Testis (tissue), 3 donors: Measurements from ENCODE around the gene INSR. TPM values are rescaled to one million over a fixed set of nuclear protein-coding genes. Genes with fewer than 3 reads are reported as not detected.
A peak's percentile ranks its signal among the peaks of the same experiment; 100 is the strongest.

ENCODE experiments used
- DNase-seq: peaks from one replicate; pipeline ENCODE4 v3.0.0-alpha.2; 2019
- H3K27ac ChIP-seq, 2 donors: fragments of 200-600 bp; sonication (generic); one replicate each; pipeline ENCODE4 v1.5.1; 2019
- H3K27me3 ChIP-seq: fragments of 200-600 bp; sonication (generic); one replicate; pipeline ENCODE4 v1.5.1; 2019
- H3K36me3 ChIP-seq: fragments of 200-600 bp; sonication (generic); one replicate; pipeline ENCODE4 v1.5.1; 2017; ENCODE audit warnings: low read depth; ENCODE audit errors: missing control alignments
- H3K4me1 ChIP-seq: fragments of 200-600 bp; sonication (generic); one replicate; pipeline ENCODE4 v1.5.1; 2019
- H3K4me3 ChIP-seq, 2 donors: fragments of 200-600 bp; sonication (generic); one replicate each; pipeline ENCODE4 v1.5.1; 2017 to 2019
- H3K9me3 ChIP-seq: fragments of 200-600 bp; sonication (generic); one replicate; pipeline ENCODE4 v1.5.1; 2017
- POLR2A ChIP-seq: fragments of 450-650 bp; IDR thresholded peaks from one replicate; pipeline ENCODE4 v1.6.1; 2017; ENCODE audit warnings: antibody characterized with exemption, mild to moderate bottlenecking, moderate library complexity
- WGBS, 2 donors: methylation state at CpG; one replicate each; pipeline ENCODE4 v1.1.5; 2018; 5-methylcytosine and 5-hydroxymethylcytosine counted together
- intact Hi-C: fragments of 100-400 bp; cut with DNase I; formaldehyde crosslinking; loops from one replicate; pipeline ENCODE4 v1.15.1; 2023; ENCODE audit warnings: low total_unique reads
- polyA plus RNA-seq: library from polyadenylated mRNA; stranded (reverse); fragments of 350-450 nt; fragmentation: Illumina TruSeq; extraction: RNeasy Lipid Tissue Mini Kit (QIAGEN cat#74804); gene quantifications from one replicate; pipeline ENCODE4 v1.2.3, GENCODE V29; 2014; ENCODE audit warnings: low read depth, low replicate concordance; ENCODE audit not compliant: insufficient read depth
- total RNA-seq, 2 donors: library from RNA; depleted of rRNA; stranded (reverse); fragments of >200 nt; gene quantifications; one replicate each; pipeline ENCODE4 v1.2.3, GENCODE V29; 2016
- TF ChIP-seq, protein P1 (sequence below), 3 experiments: fragments of 450-650 bp in 2 of 3; fragments of 200-600 bp in 1 of 3; sonication (generic) in 1 of 3; IDR thresholded peaks; one replicate each; pipeline ENCODE4 v1.5.1; 2016 to 2019; ENCODE audit warnings: antibody characterized with exemption in 3 of 3, mild to moderate bottlenecking in 2 of 3, moderate library complexity in 1 of 3

The INSR gene
- total and polyA plus RNA-seq, 3 donors from 2014 or later, result 9.3 to 96.5 (median 85.1) TPM

DNA sequence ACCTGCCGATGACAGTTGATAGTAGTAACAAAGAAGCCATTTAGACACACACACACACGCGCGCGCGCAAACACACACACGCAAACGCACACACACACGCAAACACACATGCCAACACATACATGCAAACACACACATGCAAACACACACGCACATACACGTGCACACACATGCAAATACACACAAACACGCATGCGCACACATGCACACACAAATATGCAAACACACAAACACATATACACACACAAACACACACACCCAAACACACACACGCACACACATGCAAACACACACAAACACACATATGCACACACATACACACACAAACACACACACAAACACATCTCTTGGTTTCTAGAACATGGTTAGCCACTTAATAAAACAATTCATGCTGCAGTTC lies 174.6 kb downstream of the INSR start:
- intact Hi-C loops, result no loop called here
- Histone ChIP-seq H3K27me3 (no peaks in the 10 kb centered on the region), H3K4me1 (no peaks in the 10 kb centered on the region), H3K36me3 (no peaks in the 10 kb centered on the region), H3K9me3 (no peaks in the 10 kb centered on the region), H3K27ac (no peak overlapping the region), H3K4me3 (no peak overlapping the region)
- WGBS, 2 donors, result 84 to 87% methylated on average over 14 of the region's 14 CpGs
- no peak for TF ChIP-seq POLR2A
- DNase-seq, result no peak

DNA sequence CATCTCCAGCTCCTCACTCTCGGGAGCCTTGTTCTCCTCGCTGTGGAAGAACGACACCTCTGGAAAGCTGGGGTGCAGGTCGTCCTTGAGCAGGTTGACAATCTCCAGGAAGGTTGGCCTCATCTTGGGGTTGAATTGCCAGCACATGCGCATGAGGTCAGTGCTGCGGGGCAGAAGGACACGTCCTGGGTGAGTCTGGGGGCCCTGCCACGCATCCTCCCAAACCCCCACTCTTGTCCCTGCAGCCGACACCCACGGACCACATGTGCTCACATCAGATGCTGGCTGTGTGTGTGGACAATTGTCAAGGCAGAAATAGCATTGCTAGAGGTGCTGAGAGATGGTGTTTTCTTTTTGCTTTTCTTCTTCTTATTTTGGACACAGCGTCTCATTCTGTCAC lies 177.0 kb downstream of the INSR start:
- 71 to 81% methylated on average over 10 to 11 of the region's 11 CpGs for WGBS, 2 donors
- no peak overlapping the region for H3K27ac ChIP-seq
- no peak for DNase-seq
- H3K36me3 ChIP-seq, result no peaks in the 10 kb centered on the region
- TF ChIP-seq, protein P1, sequence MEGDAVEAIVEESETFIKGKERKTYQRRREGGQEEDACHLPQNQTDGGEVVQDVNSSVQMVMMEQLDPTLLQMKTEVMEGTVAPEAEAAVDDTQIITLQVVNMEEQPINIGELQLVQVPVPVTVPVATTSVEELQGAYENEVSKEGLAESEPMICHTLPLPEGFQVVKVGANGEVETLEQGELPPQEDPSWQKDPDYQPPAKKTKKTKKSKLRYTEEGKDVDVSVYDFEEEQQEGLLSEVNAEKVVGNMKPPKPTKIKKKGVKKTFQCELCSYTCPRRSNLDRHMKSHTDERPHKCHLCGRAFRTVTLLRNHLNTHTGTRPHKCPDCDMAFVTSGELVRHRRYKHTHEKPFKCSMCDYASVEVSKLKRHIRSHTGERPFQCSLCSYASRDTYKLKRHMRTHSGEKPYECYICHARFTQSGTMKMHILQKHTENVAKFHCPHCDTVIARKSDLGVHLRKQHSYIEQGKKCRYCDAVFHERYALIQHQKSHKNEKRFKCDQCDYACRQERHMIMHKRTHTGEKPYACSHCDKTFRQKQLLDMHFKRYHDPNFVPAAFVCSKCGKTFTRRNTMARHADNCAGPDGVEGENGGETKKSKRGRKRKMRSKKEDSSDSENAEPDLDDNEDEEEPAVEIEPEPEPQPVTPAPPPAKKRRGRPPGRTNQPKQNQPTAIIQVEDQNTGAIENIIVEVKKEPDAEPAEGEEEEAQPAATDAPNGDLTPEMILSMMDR (IDR thresholded peaks at IDR 0.05), result no peak
- TF ChIP-seq POLR2A, result no peak
- no peaks in the 10 kb centered on the region for H3K9me3 ChIP-seq
- H3K4me1 ChIP-seq, result no peaks in the 10 kb centered on the region
- no peaks in the 10 kb centered on the region for H3K27me3 ChIP-seq
- intact Hi-C loops, result no loop called here
- no peak overlapping the region for H3K4me3 ChIP-seq

DNA sequence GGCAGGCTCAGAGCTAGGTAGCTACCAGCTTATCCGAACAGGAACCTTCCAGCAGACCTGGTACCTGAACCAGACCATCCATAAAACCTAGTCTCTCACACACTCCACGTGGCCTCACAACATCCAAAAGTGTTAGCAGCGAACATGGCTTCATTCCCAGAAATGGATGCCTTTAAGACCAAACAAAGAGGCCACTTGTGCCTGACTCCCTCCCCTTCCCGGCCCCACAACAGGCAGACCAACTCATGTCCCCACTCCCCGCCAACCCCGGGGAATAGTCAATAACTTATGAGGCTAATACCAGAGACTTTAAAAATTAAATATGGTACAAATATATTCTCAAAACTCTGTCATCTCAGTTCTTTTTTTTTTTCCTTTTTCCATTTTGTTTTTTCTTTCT lies 178.5 kb downstream of the INSR start:
- Histone ChIP-seq H3K4me3 (no peak overlapping the region), H3K27me3 (no peaks in the 10 kb centered on the region), H3K27ac (no peak overlapping the region), H3K9me3 (no peaks in the 10 kb centered on the region), H3K4me1 (no peaks in the 10 kb centered on the region), H3K36me3 (no peaks in the 10 kb centered on the region)
- 60 to 72% methylated on average over 6 of the region's 6 CpGs for WGBS, 2 donors
- no peak for DNase-seq
- TF ChIP-seq, protein P1 (IDR thresholded peaks at IDR 0.05), result no peak
- no peak for TF ChIP-seq POLR2A
- intact Hi-C loops, result no loop called here

DNA sequence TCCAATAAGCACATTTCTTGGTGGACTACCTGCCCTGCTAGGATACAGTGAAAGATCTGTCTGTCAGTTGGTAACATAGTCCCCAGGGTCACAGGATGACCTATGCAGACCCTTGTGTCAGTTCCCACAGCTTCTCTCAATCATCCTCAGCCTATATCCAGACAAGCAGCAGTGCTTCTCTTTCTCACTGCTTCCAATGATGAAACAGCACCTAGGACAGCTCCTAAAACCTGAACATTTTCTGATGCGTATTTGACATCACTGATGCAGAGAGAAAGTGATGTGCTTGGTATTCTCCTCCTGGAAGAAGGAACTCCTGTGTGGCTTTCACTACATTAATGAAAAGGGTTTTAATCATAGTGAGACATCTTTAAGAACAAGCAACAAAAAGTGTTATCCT lies 181.0 kb downstream of the INSR start:
- no peak for DNase-seq
- Histone ChIP-seq H3K36me3 (no peaks in the 10 kb centered on the region), H3K4me1 (no peaks in the 10 kb centered on the region), H3K27ac (no peak overlapping the region), H3K27me3 (no peaks in the 10 kb centered on the region), H3K9me3 (no peaks in the 10 kb centered on the region), H3K4me3 (no peak overlapping the region)
- no peak for TF ChIP-seq POLR2A
- intact Hi-C loops, result no loop called here
- 89 to 91% methylated on average over 1 of the region's 1 CpG for WGBS, 2 donors

DNA sequence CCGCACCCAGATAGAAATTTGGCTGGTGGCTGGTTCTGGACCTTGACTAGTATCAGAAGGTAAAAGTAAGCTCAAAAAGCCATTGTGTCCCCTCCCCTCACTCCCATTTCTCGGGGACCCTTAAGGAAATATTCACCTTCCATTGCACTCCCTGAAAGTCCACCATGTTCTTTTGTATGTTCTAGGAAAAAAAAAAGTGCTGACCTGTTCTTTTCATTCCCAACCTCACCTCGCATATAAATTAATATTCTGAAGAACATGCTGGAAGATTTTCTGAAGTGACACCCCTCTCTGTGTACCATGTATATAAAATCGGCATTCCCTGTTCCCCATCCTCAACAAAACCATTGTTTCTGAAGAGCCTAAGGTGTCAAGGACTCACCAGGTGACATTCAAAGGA lies 181.5 kb downstream of the INSR start:
- TF ChIP-seq POLR2A, result no peak
- Histone ChIP-seq H3K4me3 (no peak overlapping the region), H3K4me1 (no peaks in the 10 kb centered on the region), H3K9me3 (no peaks in the 10 kb centered on the region), H3K27me3 (no peaks in the 10 kb centered on the region), H3K27ac (no peak overlapping the region), H3K36me3 (no peaks in the 10 kb centered on the region)
- intact Hi-C loops, result no loop called here
- 71 to 73% methylated on average over 4 of the region's 4 CpGs for WGBS, 2 donors
- DNase-seq, result no peak

DNA sequence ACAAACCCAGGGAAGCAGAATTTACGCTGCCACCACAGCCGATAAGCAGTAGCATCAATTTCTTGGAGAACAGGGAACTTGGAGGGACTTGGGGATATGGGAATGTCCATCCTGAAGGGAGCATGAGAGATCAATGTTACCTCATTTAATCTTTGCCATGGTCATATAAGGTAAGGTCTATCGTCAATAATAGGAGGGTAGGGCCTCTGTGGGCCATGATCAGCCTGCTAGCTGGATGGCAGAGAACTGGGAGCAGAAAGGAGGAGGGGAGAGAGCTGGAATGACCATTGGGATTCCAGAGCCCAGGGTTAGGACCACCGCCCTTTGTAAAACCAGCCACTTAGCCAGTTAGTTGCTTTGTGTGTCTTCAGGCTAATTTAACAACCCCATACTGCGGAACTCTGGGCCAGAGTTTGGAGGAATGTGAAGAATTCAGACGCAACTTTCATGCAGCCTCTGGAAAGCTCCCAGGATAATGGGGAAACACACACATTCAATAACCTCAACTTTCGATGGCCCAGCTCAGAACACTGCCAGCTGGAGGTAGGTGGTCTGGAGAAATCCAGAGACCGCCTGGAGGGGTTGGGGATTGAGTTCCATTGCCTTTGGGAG lies 184.4 kb downstream of the INSR start:
- Histone ChIP-seq H3K4me3 (no peak overlapping the region), H3K4me1 (no peaks in the 10 kb centered on the region), H3K27me3 (no peaks in the 10 kb centered on the region), H3K36me3 (no peaks in the 10 kb centered on the region), H3K27ac (no peak overlapping the region), H3K9me3 (no peaks in the 10 kb centered on the region)
- TF ChIP-seq, protein P1 (IDR thresholded peaks at IDR 0.05), result no peak
- no peak for TF ChIP-seq POLR2A
- peak; percentile 29 for DNase-seq
- intact Hi-C loops, result loop anchor here (10.0 kb wide), 1 partner anchor 235 kb away; the partner anchor contains the start of gene ARHGEF18
- 60 to 64% methylated on average over 8 of the region's 8 CpGs for WGBS, 2 donors
